Bone marrow (tissue), 2 donors: ENCODE measurements around the gene STYX.

ENCODE experiments used
- DNase-seq, 2 donors: peaks; one replicate each; lab custom pipeline; 2025; lab: John Stamatoyannopoulos, UW

STYX gene

GRCh38 chr14:52729925-52730708, at the start of gene STYX:
TSS of gene STYX (plus strand) at chr14:52730166. CDS start at chr14:52730475, 309 bp downstream.
- DNase-seq: peak; percentile 94 to 97

GRCh38 chr14:52683985-52684520, 45.9 kb upstream of the STYX start:
- DNase-seq: no peak

DNA sequence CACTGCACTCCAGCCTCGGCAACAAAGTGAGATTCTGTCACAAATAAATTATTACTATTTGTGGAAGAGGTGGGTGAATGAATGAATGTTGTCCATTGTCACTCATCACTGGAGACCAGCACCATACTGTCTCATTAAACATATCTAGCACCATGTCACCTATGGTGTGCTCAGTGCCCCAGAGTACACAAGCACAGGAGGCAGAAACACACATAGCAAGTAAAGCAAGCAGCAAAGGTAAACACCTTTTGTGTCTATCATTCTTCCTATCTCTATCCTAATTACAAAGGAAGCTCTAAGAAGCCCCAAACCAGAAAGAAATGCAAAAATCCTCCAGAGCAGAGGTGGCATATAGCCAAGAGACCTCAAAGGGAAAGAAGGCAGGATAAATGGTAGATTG, 43.8 kb upstream of the STYX start:
- DNase-seq: no peak

- no peak for DNase-seq
Observed at GRCh38 chr14:52690983-52691760, 38.8 kb upstream of the STYX start.

- DNase-seq: peak in 1 of 2 donors; percentile 51
Observed at GRCh38 chr14:52692248-52692962, 37.6 kb upstream of the STYX start.

DNA sequence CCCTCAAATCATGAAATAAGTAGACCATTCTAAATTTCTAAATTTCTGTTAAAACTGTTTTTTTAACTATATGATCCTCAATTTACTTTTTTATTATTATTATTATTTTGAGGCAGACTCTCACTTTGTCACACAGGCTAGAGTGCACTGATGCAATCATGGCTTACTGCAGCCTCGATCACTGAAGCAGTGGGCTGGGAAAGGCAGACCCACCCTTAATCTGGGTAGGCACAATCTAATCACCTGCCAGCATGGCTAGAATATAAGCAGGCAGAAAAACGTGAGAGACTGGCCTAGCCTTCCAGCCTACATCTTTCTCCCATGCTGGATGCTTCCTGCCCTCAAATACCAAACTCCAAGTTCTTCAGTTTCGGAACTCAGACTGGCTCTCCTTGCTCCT, 36.9 kb upstream of the STYX start:
- DNase-seq: no peak

DNA sequence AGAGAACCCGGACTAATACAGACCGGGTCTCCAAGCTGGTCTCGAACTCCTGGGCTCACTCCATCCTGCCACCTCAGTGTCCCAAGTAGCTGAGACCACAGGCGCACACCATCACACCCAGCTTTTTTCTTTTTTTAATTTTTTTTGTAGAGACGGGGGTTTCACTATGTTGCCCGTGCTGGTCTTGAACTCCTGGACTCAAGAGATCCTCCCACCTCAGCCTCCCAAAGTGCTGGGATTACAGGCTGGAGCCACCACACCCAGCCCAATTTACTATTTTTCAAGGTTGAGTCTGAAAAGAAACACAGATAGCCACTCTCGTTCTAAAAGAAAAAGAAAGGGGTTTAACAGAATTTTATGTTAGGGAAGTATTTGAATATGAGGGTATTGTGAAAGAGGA, 36.4 kb upstream of the STYX start:
- no peak for DNase-seq

- DNase-seq: peak; percentile 37 to 44
Observed at GRCh38 chr14:52694761-52695480, 35.0 kb upstream of the STYX start.

DNA sequence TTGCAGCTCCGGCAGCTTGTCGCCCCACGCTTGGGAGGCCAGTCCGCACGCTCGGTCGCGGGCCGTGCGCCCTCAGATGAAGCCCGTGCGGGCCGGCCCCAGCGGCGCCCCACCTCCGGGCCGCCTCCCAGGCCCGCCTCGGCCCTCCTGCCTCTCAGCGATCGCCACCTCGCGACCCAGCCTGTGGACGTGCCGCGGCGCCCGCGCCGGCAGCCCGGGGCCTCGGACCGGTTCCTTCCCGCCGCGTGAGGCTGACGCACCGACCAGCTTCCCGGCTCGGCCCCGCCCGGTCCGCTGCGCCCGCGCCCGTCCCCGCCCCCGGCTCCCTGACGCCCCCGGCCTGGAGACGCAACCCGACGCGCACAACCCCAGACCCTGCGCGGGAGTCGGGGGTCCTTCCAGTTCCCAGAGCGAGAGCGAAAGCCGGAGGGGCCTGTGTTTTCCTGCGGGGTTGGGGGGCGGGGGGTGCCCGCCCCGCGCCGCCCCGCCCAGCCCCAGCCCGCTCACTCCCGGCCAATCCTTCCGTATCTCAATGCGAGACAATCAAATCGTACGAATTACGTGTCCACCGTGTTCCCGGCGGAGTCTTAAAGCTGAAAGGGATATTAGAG, 34.4 kb upstream of the STYX start, which contains the start of gene ERO1A:
TSS of gene ERO1A (minus strand) at position 78 of the 611 bp plus-strand sequence. CDS start at position 1, 77 bp downstream.
- DNase-seq: peak; percentile 41 to 64

- DNase-seq: no peak
Observed at GRCh38 chr14:52700701-52701172, 29.2 kb upstream of the STYX start.

GRCh38 chr14:52701223-52701622, 28.7 kb upstream of the STYX start:
- no peak for DNase-seq

- DNase-seq: peak in 1 of 2 donors; percentile 15
Observed at GRCh38 chr14:52703225-52703624, 26.7 kb upstream of the STYX start.

DNA sequence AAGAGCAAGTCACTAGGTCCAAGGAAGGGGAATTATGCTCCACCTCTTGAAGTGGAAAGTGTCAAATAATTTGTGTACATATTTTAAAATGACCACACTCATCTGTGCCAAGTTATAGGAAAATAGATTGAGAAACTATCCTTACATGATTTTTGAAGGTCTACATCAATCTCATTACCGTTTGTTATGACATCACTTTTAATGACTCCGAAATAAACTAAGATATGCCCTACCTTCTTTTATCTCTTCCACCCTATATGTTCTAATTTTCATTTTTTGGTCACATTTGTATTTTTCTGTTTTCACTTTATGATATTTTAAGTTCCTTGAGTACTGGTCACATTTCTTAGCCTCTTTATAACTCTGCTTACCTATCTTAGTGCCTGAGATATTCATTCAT, 26.3 kb upstream of the STYX start:
- no peak for DNase-seq

- DNase-seq: peak in 1 of 2 donors; percentile 46
Observed at GRCh38 chr14:52706286-52706685, 23.7 kb upstream of the STYX start.

GRCh38 chr14:52706724-52707706, 23.0 kb upstream of the STYX start, which contains the start of gene PSMC6:
TSS of gene PSMC6 (plus strand) at chr14:52707200. CDS start at chr14:52707220, 20 bp downstream.
- DNase-seq: peak; percentile 76 to 89

DNA sequence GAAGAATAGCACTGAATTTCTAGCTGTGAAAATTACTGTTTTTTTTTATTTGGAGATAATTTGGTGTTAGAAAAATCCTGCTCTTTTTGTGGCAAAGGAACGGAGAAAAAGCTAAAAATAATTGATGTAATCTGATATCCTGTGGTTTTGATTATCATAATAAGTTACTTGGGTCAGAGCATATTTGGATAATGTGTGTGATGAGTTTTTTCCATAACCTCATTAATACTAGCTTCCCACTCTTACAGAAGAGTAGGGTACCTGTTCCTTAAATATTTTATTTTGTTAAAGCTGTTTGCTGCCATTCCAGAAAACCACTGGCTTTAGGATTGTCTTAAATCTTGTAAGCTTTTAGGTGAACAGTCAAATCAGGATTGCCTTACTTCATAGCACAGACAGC, 18.3 kb upstream of the STYX start:
- DNase-seq: no peak

DNA sequence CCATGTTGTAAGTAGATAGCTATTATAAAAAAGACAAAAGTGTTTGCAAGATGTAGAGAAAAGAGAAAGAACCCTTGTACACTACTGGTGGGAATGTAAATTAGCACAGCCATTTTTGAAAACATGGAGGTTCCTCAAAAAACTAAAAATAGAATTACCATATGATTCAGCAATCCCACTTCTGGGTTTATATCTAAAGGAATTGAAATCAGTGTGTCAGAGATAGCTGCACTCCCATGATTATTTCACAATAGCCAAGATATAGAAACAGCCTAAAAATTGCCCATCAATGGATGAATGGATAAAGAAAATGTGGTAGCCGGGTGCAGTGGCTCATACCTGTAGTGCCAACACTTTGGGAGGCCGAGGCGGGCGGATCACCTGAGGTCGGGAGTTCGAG, 13.8 kb upstream of the STYX start:
- DNase-seq: no peak

DNA sequence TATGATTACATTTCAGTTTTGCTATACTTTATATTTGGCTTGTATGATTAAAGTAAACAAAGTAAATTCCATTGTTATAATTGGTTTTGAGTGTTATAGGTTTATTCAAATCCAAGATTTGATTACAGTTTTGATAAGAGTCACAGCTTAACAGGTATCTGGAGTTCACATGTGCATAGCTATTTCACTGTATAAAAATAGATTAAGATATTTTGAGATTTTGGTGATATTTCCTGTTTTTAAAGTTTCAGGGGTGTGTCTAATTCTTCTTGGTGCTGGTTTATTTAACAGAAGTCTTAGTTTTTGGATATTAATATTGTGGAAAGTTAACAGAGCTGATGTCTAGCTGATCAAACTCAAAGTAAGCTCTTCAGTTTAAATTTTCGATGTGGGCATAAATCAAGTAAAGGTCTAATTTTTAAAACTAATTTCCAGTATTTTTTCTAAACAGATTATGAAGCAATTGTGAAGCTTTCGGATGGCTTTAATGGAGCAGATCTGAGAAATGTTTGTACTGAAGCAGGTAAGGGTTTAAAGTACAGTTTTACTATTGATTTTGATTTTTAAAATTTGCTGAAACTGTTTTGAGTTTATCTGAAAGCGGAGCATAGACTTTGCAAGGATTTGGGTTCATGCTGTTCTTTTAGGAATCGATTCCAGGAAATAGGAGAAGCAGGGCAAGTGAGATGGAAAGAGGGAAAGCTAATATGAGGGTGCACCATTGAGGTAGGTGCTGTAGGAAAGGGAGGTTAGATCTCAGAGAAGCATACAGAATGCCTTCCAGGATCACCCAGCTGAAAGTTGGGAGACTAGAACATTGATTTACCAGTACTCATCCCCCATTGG, 6.2 kb upstream of the STYX start:
- DNase-seq: no peak

DNA sequence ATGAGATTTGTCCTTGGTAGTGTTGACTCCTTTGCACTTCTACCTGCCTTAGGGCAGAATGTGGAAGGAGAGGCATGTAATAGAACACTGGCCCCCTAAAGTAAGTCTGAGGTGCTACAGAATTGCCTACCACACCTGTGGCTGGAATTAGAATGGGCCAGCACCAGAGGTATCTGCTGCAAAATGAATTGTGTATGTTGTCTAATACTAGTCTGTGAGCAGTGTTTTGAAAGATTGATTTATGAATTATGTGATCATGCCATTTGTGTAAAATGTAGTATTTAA, 5.7 kb upstream of the STYX start:
- DNase-seq: no peak
